Stimulated activated CD4-positive, alpha-beta T cell treated with anti-CD3 and anti-CD28 coated beads, Interleukin-4, amount 100 ng/mL, for 4 hours (primary cell): ENCODE results near the gene TRIM67.

Experiments used
- DNase-seq, 2 experiments: peaks; one replicate each; pipeline ENCODE4 v3.0.0-alpha.2; 2020

Gene TRIM67

DNA sequence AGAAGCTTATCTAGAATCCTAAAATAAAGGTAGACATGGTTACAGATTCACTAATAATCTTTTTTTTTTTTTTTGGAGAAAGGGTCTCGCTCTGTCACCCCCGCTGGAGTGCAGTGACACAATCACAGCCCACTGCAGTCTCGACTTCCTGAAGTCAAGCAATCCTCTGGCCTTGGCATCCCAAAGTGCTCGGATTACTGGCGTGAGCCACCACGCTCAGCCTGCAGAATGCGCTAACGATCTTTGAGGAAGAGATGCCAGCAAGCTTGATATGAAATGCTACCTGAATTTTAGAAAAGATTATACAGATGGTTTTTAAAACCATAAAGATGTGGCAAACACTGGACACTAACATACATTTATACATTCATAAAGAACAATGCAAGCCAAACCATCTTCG is 75.1 kb downstream of the TRIM67 start:
- DNase-seq, result no peak

DNA sequence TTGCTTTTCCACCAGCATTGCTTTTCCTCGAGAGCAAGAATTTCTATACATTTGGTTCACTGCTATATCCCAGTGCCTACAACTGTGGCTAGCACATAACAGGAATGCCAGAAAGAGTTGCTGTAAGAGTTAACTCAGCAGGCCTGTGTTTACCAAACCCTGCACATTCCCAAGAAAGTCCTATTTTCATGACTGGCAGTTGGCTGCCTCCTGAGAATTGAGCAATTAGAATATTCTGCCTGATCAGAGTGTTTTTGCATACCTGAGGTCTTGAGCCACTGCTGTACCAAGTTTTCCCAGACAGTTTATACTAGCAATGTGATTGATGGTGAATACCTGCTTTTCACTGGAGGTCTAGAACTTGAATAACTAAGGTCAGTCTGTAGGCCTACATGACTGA is 76.4 kb downstream of the TRIM67 start:
- DNase-seq, result no peak

DNA sequence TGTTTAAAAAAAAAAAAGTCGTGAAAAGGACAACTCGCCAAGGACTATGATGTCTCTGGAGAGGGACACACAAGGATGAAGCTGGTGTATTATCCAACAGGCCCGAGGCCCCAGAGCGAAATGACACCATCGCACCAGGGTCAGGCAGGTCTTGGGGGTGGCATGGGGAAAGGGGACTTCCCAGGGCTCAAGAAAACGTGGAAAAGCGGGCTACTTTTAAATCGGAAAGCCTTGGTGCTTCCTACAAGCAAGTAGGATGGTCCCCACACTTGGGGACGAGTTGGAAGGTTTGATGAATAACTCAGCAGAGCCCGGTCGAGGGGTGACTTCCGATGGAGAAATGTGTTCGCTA is 78.6 kb downstream of the TRIM67 start:
- no peak for DNase-seq

DNA sequence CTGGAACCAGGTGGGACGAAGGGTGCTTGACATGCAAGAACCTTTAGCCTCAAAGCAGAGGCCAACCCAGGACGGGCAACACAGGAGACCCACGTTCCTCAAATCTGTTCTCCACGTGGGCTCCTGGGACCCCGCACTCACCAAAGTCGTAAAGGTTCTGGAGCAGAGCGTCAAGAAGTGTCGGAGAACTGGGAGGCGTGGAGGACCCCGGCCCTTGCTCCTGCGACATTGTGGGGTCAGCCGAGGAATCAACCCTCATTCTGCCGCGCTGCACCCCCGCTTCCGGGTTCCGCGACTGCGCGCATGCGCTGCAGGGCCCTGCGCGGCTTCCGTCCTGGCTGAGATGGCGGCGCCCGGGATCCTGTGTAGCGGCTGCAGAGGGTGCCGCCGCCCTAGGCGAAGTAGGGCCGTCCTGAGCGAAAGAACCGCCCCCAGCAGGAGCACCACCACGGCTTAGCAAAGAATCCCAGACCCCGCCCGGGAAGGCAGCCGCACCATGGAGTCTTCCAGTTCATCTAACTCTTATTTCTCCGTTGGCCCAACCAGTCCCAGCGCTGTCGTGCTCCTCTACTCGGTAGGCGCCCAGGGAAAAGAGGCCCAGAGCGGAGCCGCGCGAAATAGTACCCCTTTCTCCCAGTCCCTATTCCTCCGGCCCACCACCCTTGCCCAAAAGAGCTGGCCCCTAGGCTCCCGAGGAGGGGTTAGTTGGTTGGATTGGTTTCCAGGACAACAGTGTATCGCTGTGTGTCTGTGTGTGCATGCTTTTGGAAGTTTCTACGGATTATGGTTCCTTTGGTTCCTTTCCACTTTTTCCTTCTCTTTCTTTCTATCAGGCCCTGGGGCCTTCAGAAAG is 79.3 kb downstream of the TRIM67 start, which contains the start of gene GNPAT:
Gene GNPAT (plus strand): TSS at position 330 of the 853 bp plus-strand sequence. CDS start 167 bp downstream, at position 497.
- DNase-seq, result peak; percentile 86 to 90

DNA sequence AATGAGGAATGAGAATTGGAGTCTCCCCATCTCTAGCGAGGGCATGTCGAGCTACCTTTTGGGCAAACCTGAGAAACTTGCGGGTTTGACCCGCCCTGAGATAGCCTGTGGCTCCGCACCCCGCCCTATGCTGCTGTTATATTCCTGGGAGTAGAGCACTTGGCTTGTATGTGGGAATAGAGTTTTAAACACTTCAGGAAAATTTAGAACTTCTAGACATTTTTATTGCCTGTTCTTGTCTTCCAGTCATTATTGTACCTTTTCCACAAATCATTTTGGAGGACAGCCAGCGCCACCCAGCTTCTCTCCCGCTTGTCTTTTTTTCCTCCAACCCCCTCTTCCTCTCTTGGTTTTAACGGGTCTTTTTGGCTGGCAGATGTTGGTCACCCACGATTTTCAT is 79.9 kb downstream of the TRIM67 start:
- no peak for DNase-seq

DNA sequence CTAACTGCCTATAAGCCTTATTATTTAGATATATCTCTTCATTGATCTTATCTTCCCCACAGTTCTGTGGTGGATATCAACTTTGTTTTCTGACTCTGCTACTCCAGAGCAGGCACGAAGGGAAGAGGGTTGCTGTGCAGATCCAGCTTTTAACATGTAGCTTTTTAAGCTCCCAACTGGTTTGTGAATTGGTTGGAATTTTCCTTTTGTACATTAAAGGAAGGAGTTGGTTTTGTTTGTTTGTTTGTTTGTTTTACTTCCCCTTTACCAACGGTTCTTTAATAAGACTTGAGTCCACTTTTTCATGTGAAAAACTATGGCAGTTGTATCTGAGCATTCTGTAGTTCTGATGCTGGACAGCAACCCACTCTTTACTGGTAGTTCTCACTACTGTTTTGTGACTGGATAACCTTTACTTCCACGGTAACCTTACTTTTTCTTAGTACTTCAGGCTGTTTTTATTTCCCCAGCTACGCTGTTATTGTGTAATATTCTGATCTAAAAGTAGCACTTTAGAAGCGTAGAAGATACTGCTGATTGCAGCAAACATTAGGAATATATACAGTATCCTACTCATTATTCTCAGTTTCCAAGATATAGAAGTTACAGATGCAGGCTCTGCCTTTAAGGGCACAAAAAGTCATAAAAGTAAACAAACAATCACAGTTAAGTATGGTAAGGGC is 80.8 kb downstream of the TRIM67 start:
- DNase-seq, result no peak

DNA sequence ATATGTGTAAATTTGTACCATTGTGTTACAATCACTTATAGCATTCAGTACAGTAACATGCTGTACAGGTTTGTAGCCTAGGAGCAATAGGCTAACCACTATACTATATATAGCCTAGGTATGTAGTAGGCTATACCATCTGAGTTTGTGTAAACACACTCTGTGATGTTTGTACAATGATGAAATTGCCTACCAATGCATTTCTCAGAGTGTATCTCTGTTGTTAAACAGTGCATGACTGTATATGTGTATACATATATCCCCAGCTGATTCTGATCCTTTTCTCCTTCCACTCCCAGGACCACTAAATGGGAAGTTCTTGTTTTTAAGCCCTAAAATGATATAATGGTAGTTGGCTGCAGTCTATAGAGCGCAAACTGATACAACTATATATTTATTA is 86.9 kb downstream of the TRIM67 start:
- no peak for DNase-seq

DNA sequence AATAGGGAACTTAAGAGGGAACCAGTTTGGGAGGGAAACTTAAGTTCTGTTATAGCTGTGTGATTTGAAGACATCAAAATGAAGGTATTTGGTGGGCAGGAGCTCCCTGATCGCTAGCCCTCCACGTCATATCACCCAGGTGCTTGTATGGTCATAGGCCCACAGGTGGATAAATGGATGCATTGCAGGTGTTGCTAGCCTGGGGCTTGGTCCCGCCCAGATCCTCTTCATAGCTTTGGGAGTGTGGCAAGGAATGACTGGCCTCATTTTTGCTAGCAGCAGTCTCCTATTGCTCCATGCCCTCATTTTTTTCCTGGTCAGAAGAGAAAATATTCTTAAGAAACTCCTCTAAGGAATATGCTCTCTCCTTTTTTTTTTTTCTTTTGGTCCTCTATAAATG is 90.5 kb downstream of the TRIM67 start:
- DNase-seq, result no peak

DNA sequence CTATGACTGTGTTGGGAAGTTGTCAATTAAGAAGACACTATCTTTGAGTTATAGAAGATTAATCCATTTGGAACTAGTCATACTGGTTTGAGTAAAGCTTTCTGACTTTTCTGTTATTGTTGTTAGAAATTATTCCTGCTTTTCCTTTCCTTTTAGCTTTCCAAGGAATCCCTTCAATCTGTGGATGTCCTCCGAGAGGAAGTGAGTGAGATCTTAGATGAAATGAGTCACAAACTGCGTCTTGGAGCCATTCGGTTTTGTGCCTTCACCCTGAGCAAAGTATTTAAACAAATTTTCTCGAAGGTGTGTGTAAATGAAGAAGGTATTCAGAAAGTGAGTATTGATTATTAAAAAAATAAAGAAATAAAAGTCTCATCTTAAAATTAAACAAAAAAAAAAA is 98.5 kb downstream of the TRIM67 start:
- no peak for DNase-seq

DNA sequence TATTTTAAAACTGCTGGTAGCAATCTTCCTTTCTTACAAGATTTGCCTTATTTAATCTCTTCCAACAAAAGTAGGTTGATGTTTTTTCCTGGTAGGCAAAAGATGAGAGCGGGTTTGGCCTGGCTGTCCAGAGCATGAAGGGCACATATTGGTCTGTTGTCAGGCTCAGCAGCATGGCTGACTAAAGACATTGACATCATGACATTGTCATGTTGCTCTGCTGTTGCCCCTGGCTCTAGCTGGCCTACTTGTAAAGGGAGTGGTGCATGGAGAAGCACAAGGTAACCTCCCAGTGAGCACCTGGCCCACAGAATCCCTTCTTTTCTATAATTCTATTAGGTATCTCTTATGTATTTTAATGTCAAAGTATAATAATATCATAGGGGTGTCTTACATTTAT is 102.8 kb downstream of the TRIM67 start:
- DNase-seq, result no peak

DNA sequence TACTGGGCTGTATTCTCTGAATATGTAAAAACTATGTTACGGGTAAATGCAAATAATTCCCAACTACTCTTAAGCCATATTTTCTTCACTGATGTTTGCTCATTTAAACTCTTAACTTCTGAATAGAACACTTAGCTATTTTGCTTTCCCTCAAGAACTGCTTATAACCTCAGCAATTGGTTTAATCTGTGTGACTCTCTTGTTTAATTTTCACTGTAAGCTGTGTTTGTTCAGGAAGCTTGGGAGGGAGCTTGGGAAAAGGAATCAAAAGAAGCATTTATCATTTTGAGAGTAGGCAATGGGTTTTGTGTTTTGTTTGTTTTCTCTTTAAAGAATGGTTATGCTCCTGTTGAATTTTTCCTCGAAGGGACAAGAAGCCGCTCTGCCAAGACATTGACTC is 103.5 kb downstream of the TRIM67 start:
- no peak for DNase-seq

DNA sequence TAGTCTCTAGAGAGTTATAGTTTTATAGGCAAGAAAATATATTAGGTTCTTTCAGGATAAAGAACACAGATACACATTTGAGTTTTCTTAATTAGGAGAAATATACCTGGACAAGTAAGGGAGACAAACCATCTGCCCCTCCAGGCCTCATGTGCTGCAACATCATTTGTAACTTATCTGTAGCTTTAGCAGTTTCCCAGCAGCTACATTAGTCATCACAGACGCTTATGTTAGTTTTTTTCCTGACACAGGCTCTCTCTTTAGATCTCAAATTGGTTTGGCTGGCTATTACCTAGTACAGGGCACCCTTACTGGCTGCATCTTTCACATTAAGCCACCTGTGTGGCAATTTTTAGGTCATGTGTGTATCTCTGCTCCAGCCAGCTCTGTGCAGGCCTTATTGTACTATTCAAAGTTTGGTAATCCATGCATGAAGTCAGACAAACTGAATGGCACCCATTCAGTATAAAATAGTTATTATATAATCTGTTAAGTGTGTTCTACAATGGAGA is 105.0 kb downstream of the TRIM67 start:
- DNase-seq, result no peak
